COR-L47 (cell line): Measurements from ENCODE around the gene ENTPD8.

Experiments used
- DNase-seq: peaks from one replicate; lab custom pipeline; 2025; lab: John Stamatoyannopoulos, UW

ENTPD8 gene

DNA sequence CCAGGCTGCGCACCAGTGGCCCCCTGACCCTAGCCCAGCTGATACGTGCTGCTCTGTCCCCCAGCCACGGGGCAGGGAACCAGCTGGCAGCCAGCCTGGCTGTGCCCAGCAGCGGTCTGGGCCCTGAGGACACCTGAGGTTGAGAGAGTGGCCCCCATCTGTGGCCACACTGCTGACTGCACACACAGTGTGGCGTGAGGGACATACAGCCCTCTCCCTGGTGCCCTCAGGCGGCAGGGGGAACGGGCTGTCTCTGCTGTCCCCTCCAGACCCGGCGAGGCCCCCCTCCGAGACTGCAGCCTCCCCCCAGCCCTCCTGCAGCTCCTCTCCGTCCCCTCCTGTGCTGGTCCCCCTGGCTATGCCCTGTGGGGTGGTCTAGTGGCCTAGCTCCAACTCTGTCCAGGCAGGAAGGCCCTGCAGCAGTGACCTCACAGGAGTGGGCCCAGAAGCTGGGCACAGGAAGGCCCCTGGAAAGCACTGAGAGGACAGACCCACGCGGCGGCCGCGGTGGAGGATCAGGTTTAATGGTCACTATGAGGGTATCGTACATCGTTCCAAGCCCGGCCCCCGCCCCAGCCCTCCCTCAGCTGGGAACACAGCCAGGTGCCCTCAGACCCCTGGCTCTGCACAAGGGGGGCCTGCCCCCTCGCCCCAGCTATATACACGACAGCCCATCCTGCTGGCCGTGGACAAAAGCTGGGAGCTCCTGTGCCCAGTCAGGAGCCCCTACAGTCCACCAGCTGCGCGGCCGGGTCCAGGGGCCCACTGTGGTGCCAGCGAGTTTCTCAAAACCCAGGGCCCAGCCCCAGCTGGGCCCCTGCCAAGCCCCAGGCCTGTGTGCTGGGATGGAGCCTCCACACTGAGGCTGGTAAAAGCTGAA is 6.8 kb upstream of the ENTPD8 start:
- no peak for DNase-seq

DNA sequence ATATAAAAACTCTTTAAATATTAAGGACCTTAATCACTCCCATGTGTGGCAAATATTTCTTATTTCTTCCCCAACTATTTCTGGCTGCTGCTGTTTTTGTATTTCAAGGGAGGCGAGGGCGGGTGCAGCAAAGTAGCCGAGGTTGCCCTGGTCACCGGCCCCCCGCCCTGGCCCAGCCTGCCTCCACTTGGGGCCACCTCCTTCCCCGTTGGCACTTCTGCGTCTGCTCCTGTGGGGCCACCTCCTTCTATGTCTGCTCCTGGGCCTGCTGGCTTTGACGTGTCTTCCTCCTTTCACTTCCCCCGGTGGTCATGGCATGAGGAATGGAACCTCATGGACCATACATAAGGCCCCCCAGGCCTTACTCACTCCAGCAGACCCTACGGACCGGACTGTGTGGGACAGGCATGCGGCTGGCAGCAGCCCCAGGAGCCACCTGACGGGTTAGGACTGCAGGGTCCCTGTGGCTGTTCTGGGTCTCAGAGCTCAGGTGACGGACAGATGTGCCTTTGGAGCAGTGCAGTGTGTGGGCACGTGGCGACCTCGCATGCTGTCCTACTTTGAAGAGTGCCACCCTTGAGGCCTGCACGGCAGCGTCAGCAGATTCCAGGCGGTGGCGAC is 5.8 kb upstream of the ENTPD8 start:
- DNase-seq, result no peak

DNA sequence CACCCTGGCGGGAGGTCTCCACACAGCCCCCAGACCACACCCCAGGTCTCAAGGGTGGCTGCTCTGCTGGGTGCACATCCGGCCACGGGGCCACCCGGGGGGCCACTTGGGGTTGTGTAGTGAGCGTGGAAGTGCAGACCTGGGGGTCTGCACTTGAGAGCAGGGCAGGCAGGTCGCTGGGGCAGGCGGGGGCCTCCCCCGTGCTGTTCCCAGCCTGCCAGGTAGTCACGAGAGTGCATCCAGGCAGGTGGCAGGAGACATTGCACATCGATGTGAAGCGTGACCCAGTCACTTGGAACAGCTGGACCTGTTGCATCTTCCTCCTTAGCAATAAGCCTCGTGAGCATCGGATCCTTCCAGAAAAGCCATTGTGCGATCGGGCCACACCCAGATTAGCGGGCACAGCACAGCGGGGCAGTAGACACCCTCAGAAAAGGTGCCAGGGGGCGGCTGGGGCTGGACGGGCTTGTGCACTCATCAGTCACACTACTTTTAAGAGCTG is 4.8 kb upstream of the ENTPD8 start:
- DNase-seq, result peak; percentile 63

DNA sequence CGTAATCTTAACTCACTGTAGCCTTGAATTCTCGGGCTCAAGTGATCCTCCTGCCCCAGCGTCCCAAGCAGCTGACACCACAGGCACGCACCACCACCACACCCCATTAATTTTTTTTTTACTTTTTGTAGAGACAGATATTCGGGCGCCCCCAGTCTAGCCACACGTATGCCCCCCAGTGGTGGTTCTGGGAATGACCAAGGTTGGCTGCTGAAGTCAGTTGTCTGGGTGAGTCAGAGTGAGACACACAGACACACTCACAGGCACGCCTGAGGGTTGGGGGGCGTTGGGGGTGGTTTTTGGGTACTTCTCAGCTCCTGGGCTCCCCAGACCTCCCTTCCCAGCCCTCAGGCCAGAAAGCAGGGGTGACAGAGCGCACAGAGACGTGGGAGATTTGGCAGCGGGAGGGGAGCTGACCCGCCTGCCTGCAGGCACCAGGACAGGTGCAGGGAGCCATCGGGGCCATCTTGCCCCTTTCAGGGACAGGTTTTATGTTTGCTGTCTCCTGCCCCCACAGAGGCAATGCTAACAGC is 4.2 kb upstream of the ENTPD8 start:
- peak; percentile 56 for DNase-seq

DNA sequence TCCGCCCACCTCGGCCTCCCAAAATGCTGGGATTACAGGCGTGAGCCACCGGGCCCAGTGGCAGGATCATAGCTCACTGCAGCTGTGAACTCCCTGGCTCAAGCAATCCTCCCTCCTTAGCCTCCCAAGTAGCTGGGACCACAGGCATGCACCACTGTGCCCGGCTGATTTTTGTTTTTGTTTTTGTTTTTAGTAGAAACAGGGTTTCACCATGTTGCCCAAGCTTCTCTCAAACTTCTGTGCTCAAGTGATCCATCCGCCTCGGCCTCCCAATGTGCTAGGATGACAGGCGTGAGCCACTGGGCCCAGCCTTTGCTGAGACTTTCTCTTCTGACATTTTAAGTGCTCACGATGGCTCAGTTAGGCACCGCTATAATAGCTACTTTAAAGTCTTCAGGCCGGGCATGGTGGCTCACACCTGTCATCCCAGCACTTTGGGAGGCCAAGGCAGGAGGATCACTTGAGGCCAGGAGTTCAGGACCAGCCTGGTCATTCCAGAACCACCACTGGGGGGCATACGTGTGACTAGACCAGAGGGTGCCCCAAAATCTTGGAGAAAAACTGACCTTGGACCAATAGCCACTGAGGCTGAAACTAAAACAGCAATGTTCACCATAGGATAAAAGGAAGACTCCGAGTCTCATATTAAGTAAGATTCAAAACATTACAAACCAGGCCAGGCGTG is 3.1 kb upstream of the ENTPD8 start:
- DNase-seq, result no peak

DNA sequence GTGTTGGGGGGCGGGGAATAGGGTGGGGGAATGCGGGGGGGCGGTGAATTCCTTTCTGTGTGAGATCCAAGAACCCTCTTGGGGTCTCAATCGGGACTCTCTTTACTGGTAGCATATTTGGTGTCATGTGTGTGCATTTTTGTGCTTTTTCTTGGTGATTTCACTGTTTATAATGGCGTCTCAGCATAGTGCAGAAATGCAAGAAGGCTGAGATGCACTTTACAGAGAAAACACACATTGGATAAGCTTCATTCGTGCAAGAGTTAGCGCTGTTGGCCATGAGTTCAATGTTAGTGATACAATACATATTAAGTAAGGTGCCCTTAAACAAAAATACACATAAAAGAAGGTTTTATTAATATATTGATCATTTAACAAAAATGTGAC is 771 bp upstream of the ENTPD8 start:
- DNase-seq, result no peak

DNA sequence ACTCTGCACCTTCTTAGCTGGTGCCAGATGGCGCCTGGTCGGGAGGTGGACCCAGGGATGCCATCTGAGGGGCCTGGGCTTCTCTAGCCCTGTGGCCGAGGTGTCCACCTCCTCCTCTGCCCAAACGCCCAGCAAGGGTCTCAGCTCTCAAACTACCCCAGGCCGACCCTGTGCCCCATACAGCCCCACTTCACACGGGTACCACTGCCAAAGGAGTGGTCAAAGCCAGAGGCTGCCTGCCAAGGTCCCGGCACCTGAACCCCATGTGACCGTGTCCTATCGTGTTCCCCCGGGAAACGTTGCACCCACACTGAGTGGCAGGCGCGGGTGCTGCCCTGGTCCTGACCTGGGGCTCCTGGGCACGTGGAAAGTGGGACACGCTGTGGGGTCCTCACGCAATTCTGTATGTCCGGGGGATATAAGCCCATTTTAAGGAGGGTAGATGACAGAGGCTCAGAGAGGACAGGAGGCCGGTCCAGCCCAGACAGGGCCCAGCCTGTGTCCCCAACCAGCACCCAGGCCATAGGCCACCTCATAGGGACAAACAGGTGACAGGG is 1.9 kb downstream of the ENTPD8 start:
- no peak for DNase-seq

DNA sequence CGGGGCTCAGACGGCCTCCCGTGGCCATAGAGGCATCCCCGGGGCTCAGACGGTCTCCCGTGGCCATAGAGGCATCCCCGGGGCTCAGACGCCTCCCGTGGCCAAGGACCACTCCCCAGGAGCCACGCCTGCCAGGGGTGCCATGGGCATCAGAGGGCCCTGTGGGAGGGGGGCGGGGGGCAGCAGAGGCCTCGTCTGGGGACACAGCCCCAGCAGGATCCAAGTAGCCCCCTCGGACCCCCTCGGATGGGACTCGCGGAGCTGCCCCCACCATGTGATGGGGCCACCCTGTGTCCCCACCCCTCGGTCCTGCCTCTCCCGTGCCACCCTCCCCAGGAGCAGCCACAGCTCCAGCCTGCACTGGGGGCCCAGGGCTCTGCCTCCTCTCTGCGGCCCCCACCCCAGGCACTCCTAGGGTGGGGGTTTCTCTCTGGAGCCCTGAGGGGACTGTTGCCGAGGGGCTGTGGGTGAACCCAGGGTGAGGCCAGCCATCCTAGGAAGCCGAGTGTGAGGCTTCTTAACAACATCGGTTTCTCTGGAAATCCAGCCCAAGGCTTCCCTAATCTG is 2.5 kb downstream of the ENTPD8 start:
- DNase-seq, result no peak

DNA sequence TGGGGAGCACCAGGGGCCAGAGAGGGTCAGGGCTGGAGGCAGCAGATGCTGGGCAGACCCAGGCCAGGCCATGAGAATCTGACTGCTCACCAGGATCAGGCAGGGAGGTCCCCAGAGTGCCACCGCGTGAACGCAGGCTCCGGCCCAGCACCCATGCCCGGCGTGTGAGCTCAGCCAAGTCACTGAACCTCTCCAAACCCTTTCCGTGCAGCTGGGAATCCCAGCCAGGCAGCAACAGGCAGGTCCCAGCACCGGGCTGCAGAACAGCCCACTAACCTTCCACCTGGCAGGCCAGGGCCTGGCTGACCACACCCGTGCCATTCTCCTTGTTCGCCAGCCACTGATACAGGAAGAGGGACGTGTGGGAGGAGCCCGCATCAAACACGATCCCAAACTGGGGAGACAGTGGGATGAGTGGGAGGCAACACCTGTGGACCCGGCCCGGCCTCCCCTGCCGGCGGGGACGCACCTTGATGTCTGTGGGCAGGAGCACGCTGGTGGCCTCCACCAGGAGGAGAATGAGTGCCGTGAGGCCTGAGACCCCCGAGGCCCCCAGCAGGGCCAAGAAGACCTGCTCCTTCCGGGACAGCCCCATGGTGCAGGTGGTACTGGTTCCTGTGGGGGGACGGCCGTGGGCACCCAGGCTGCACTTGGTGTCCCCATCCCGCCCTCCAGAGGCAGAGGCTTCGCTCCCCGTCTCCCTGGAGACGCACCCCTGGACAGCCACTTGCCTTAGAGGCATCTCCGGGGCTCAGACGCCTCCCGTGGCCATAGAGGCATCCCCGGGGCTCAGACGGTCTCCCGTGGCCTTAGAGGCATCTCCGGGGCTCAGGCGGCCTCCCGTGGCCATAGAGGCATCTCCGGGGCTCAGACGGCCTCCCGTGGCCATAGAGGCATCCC is 3.2 kb downstream of the ENTPD8 start:
- no peak for DNase-seq

DNA sequence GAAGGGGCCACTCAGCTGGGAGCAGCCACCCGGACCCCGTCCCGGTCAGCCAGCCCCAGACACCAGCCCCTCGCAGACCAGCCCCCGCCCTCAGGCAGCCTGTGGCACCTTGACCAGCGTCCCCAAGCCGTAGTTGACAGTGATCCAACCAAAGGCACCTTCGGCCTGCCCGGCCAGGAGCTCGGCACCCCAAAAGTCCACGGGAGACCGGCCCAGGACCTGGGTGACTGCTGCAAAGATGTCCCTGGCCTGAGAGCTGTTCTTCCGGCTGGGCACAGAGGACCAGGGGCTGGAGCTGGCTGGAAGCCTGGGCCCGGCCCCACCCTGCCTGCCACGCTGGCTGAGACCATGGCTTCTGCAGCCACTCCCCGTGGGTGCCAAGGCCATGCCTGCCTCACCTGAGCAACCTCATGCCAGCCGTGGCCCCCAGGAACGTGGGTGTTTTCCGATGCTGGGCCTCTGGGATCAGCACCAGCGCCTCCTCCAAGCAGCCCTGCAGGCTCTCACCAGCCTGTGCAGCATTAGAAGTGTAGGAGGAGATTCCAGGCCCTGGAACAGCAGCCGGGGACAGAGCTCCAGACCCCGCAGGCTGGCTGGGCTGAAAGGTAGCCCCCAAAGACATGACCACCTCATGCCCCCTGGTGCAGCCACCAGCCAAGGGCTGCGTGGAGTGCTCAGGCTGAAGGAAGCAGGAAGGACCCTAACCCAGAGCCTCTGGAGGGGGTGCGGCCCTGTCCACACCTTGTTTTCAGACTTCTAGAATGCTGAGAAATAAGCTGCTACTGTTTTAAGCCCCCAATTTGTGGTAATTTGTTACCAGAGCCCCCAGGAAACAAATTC is 4.2 kb downstream of the ENTPD8 start:
- DNase-seq, result no peak

DNA sequence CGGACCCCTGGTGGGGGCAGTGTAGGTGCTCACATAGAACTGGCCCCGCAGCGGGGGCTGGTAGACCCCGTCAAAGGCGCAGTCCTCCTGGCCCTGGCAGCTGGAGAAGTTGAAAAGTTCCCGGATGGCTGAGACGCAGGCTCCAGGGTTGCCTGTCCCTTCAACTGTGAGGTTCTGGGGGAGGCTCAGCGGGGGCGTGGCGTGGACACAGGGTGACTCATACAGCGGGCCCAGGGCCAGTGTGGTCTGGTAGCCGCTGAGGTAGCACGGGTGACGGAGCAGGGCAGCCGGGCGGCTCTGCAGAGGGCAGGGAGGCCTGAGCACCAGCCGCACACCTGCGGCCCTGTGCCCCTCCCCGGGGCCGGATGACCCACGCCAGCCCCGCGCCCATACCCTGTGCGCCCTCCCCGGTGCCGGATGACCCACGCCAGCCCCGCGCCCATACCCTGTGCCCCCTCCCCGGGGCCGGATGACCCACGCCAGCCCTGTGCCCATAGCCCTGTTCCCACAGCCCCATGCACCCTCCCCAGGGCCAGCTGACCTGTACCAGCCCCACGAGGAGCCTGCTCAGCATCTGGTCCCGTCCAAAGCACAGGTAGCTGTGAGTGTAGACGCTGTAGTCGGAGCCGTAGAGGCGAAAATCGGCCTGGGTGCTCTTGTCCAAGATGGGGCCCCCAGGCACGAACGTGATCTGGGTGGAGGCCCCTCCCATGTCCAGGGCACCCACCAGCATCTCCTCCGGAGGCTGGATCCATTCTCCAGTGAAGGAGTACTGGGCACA is 5.0 kb downstream of the ENTPD8 start:
- DNase-seq, result no peak

DNA sequence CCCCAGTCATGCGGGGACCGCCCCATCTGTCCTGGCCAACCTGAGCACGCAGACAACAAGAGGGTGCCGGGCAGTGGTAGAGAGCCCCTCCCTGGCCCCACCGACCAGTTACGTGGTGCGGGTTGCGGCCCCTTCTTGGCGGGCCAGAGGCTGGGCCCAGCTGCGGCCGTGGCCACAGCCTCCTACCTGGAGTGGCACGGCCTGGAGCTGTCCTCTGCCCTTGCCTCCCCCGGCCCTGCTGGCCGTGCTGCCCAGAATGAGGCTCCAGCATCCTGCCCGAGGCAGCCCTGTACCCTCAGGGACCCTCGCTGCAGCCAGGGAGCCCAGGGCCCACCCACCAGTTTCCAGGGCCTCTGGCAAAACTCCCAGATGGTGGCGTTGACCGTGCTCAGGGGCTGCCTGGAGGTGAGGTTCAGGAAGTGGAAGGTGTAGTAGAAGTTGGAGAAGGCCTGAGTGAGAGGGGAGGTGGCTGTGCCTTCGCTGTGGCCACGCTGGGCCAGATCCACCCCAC is 5.7 kb downstream of the ENTPD8 start:
- no peak for DNase-seq

DNA sequence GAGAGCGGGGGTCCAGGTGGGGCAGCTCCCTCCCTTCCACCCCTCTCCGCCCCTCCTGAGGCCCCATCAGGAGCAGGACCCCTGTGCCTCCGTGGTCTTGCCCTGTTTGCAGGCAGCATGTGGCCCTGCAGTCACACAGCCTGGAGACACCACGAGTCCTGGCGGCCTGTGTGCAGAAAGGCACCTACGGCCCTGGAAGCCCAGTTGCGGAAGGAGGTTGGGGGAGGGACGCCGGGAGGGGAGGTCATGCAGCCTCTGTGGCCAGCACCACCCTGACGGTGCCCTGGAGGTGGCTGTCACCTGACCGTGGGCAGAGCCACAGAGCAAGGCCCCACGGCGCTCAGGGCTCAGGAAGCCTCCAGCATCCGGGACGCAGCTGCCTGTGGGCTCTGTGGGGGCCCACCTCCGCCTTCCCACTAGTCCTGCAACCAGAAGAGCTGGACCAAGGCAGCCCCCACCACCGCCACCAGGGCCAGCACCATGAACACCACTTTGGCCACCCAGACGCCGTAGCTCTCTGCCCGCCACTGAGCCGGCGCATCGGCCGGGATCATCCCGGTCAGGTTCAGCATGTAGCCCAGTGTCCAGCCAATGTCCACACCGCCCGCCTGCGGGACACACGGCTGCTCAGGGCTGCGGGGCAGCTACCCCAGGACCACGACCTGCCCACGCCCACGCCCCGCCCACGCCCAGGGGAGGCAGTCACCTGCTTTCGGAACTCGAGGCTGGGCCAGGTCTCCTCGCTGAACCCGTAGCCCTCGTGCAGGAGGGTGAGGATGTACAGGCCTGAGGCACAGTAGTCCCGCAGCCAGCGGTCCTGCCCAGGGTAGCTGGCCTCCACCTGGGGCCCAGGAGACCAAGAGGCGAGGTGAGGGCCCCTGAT is 6.4 kb downstream of the ENTPD8 start:
- DNase-seq, result no peak

DNA sequence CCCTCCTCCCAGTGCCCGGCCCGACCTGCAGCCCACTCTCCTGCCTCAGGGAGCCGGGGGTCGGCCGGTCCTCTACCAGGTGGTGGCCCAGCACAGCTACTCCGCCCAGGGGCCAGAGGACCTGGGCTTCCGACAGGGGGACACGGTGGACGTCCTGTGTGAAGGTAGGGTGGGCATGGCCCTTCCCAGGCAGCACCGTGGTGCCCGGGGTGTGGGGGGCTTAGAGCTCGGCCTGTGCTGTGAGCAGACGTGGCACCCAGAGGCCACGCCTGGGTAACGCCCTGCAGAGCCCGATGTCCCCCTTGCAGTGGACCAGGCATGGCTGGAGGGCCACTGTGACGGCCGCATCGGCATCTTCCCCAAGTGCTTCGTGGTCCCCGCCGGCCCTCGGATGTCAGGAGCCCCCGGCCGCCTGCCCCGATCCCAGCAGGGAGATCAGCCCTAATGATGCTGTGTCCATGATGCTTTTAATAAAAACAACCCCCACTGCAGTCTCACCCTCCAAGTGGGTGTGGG is 7.2 kb downstream of the ENTPD8 start:
- no peak for DNase-seq

DNA sequence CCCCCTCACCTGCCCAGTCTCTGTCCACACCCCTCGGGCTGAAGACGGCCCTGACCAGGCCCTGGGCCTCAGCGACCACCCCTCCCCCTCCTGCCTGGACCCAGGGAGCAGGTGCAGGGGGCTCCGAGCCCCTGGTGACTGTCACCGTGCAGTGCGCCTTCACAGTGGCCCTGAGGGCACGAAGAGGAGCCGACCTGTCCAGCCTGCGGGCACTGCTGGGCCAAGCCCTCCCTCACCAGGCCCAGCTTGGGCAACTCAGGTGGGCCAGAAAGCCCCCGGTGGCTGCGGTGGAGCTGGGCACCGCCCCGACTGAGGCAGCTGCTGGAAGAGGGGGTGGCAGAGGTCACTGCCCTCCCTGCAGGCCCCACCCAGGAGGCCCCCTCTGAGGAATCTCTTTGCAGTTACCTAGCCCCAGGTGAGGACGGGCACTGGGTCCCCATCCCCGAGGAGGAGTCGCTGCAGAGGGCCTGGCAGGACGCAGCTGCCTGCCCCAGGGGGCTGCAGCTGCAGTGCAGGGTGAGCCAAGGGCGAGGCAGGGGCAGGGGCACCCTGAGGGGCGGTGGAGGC is 7.7 kb downstream of the ENTPD8 start:
- DNase-seq, result no peak

DNA sequence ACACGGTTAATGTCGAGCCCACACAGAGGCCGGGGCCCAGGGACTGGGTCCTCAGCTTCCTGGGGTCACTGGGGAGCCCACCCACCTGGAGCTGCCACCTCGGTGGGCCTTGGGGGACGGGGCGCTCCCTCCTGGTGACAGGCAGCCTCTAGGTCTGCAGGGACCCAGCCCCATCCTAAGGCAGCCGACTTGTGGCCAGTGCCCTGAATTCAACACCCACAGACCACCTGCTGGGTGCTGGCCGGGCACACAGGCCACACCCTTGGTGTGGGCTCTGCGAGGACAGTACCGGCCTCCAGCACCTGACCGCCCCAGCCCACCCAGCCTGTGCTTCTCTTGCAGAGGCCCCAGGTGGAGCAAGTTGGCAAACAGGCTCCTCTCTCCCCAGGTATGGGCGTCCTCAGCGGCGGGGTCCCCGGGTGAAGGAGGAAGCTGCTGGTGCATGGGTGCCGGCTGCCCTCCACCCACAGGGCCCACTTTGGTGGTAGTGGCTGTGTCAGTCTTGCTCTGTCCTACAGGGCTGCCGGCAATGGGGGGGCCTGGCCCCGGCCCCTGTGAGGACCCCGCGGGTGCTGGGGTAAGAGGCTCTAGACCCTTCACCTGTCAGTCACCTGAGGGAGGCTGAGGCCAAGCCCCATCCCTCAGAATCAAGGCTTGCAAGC is 8.3 kb downstream of the ENTPD8 start:
- DNase-seq, result no peak

DNA sequence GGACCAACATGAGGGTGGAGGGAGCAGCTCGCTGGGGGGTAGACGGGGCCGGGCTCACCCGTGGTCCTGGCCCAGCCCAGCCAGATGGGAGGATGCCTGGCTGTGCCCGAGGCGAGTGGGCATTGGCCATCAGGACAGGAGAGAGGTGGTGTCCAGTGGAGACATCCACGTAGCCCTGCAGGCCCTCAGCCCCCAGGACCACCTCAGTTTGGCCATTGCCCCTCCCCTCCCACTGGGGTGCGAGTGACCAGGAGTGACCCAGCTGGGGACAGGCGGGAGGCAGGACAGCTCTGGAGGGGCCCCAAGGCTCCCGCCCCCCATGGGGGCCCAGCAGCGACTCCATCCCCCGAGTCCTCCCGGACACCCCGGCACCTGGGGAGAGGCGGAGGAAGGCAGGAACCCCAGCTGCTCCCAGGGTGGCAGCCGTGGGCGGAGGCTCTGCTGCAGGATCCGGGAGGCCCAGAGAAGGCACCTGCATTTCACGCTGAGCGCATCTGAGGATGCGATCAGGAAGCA is 9.7 kb downstream of the ENTPD8 start:
- DNase-seq, result no peak
